NCI-H2029 treated with DMSO at 0.1 percent for 48 hours (cell line): Measurements from ENCODE around the gene CHD2.
A peak's percentile ranks its signal among the peaks of the same experiment; 100 is the strongest.
"Not testable (repeated sequence)": the region's sequence is repeated elsewhere in the genome, so short reads cannot be mapped to it uniquely, and the experiment has no call there.

Source experiments
- DNase-seq: peaks from one replicate; lab custom pipeline; 2025; lab: John Stamatoyannopoulos, UW

CHD2 gene

GRCh38 chr15:92899948-92900730 is at the start of gene CHD2:
TSS of gene CHD2 (plus strand) at chr15:92900324. CDS start at chr15:92901238, 914 bp downstream.
- DNase-seq = peak; percentile 59

- DNase-seq = no peak
These were observed 46.9 kb upstream of the CHD2 start for GRCh38 chr15:92853222-92853621.

GRCh38 chr15:92861742-92862141 is 38.4 kb upstream of the CHD2 start:
- no peak for DNase-seq

GRCh38 chr15:92864127-92864814 is 35.9 kb upstream of the CHD2 start:
- no peak for DNase-seq

- no peak for DNase-seq
These were observed 30.7 kb upstream of the CHD2 start for GRCh38 chr15:92869263-92869940.

- DNase-seq = no peak
These were observed 30.0 kb upstream of the CHD2 start for GRCh38 chr15:92870010-92870591.

GRCh38 chr15:92872967-92873366 is 27.2 kb upstream of the CHD2 start:
- DNase-seq = not testable (repeated sequence)

GRCh38 chr15:92877000-92877399 is 23.1 kb upstream of the CHD2 start:
- DNase-seq = no peak

- no peak for DNase-seq
These were observed 22.7 kb upstream of the CHD2 start for GRCh38 chr15:92877416-92877815.

GRCh38 chr15:92878593-92879053 is 21.5 kb upstream of the CHD2 start:
- DNase-seq = peak; percentile 48

- DNase-seq = no peak
These were observed 20.0 kb upstream of the CHD2 start for GRCh38 chr15:92879949-92880725.

GRCh38 chr15:92880796-92881195 is 19.3 kb upstream of the CHD2 start:
- no peak for DNase-seq

GRCh38 chr15:92881211-92881754 is 18.8 kb upstream of the CHD2 start:
- no peak for DNase-seq

- peak; percentile 86 for DNase-seq
These were observed 18.1 kb upstream of the CHD2 start for GRCh38 chr15:92881802-92882696.

- DNase-seq = peak; percentile 76
These were observed 17.4 kb upstream of the CHD2 start for GRCh38 chr15:92882697-92883162.

- DNase-seq = no peak
These were observed 16.8 kb upstream of the CHD2 start for GRCh38 chr15:92883163-92883875.

GRCh38 chr15:92883876-92884435 is 16.2 kb upstream of the CHD2 start:
- no peak for DNase-seq

- DNase-seq = no peak
These were observed 15.5 kb upstream of the CHD2 start for GRCh38 chr15:92884436-92885223.
